GM12873 (cell line): ENCODE data around the gene ACAA2.

ENCODE experiments used
- CTCF ChIP-seq: IDR thresholded peaks from 2 replicates; pipeline ENCODE4 v1.5.1; 2012; ENCODE audit warnings: low read depth, mild to moderate bottlenecking, moderate library complexity, low read length, control low read depth; ENCODE audit not compliant: insufficient read depth; ENCODE audit errors: missing control alignments

Gene ACAA2

GRCh38 chr18:49763590-49763989 is 49.7 kb downstream of the ACAA2 start:
- no peak for TF ChIP-seq CTCF

- TF ChIP-seq CTCF = no peak
Measured at GRCh38 chr18:49762191-49763077, 50.9 kb downstream of the ACAA2 start.

GRCh38 chr18:49761771-49762170 is 51.6 kb downstream of the ACAA2 start:
- TF ChIP-seq CTCF = no peak

- no peak for TF ChIP-seq CTCF
Measured at GRCh38 chr18:49758263-49758610, 55.1 kb downstream of the ACAA2 start.

GRCh38 chr18:49757513-49758262 is 55.6 kb downstream of the ACAA2 start:
- no peak for TF ChIP-seq CTCF

- no peak for TF ChIP-seq CTCF
Measured at GRCh38 chr18:49756671-49757362, 56.5 kb downstream of the ACAA2 start.

GRCh38 chr18:49756135-49756534 is 57.2 kb downstream of the ACAA2 start:
- no peak for TF ChIP-seq CTCF
